ENCODE data around the gene TPTE2. TPM values are rescaled to one million over a fixed set of nuclear protein-coding genes. Genes with fewer than 3 reads are reported as not detected.
"Not testable (repeated sequence)": the region's sequence is repeated elsewhere in the genome, so short reads cannot be mapped to it uniquely, and the experiment has no call there.

Gene TPTE2
- total RNA-seq = under 1 TPM in 1 of 4 donors, not detected in 3; 0.43 TPM

- H3K27ac ChIP-seq; H3K9me3 ChIP-seq; H3K4me1 ChIP-seq; H3K27me3 ChIP-seq; H3K36me3 ChIP-seq; H3K4me3 ChIP-seq; intact Hi-C loops (cut with DNase I; ENCODE audit: low total_unique reads): not testable (repeated sequence)
- peak in 1 of 2 donors; percentile 11 for DNase-seq
These were observed at the start of gene TPTE2 for GRCh38 chr13:19561127-19561582. TSS of gene TPTE2 (minus strand) at chr13:19561532. CDS start at chr13:19503234, 58,298 bp downstream.

GRCh38 chr13:19607523-19608078 lies 46.3 kb upstream of the TPTE2 start:
- no peak for DNase-seq
- no peaks in the 10 kb centered on the region for H3K27me3 ChIP-seq

GRCh38 chr13:19606737-19607136 lies 45.4 kb upstream of the TPTE2 start:
- no peak overlapping the region for H3K4me3 ChIP-seq
- no peaks in the 10 kb centered on the region for H3K36me3 ChIP-seq
- intact Hi-C loops (cut with DNase I; ENCODE audit: low total_unique reads) = no loop called here
- H3K27ac ChIP-seq = no peak overlapping the region
- TF ChIP-seq CTCF (IDR thresholded peaks at IDR 0.05) (no peak), POLR2A (IDR thresholded peaks at IDR 0.05) (no peak)
- peaks cover 0 to 5% of the 10 kb centered on the region in 2 donors for H3K27me3 ChIP-seq
- DNase-seq = no peak
- peaks cover 0 to 6% of the 10 kb centered on the region in 2 donors for H3K4me1 ChIP-seq
- no peaks in the 10 kb centered on the region for H3K9me3 ChIP-seq

More at GRCh38 chr13:19607523-19608078, 46.3 kb upstream of the TPTE2 start:
- intact Hi-C loops (cut with DNase I; ENCODE audit: low total_unique reads) = no loop called here
- no peaks in the 10 kb centered on the region for H3K36me3 ChIP-seq
- H3K4me3 ChIP-seq = no peak overlapping the region
- H3K27ac ChIP-seq = no peak overlapping the region
- H3K9me3 ChIP-seq = no peaks in the 10 kb centered on the region
- TF ChIP-seq POLR2A (IDR thresholded peaks at IDR 0.05) (no peak), CTCF (IDR thresholded peaks at IDR 0.05) (no peak)
- H3K4me1 ChIP-seq = no peaks in the 10 kb centered on the region

GRCh38 chr13:19606152-19606551 lies 44.8 kb upstream of the TPTE2 start:
- intact Hi-C loops (cut with DNase I; ENCODE audit: low total_unique reads) = no loop called here
- Histone ChIP-seq H3K9me3 (no peaks in the 10 kb centered on the region), H3K27me3 (peaks cover 1 to 6% of the 10 kb centered on the region in 2 donors), H3K36me3 (no peaks in the 10 kb centered on the region), H3K27ac (no peak overlapping the region), H3K4me3 (no peak overlapping the region), H3K4me1 (peaks cover 0 to 9% of the 10 kb centered on the region in 2 donors)
- no peak for DNase-seq
- no peak for TF ChIP-seq POLR2A (IDR thresholded peaks at IDR 0.05)
- no peak for TF ChIP-seq CTCF (IDR thresholded peaks at IDR 0.05)

- Histone ChIP-seq H3K27me3 (peaks cover 3 to 6% of the 10 kb centered on the region in 2 donors), H3K9me3 (no peaks in the 10 kb centered on the region), H3K36me3 (no peaks in the 10 kb centered on the region), H3K27ac (no peak overlapping the region), H3K4me3 (no peak overlapping the region), H3K4me1 (peaks cover 0 to 9% of the 10 kb centered on the region in 2 donors)
- TF ChIP-seq CTCF (IDR thresholded peaks at IDR 0.05) (no peak), POLR2A (IDR thresholded peaks at IDR 0.05) (no peak)
- intact Hi-C loops (cut with DNase I; ENCODE audit: low total_unique reads) = no loop called here
- DNase-seq = no peak
These were observed 44.0 kb upstream of the TPTE2 start for GRCh38 chr13:19605161-19605955.

All from uterus (tissue), 4 donors.